Measurements from ENCODE around the gene SH3RF1. TPM values are rescaled to one million over a fixed set of nuclear protein-coding genes. Genes with fewer than 3 reads are reported as not detected.
"Not testable (repeated sequence)": the region's sequence is repeated elsewhere in the genome, so short reads cannot be mapped to it uniquely, and the experiment has no call there.

Gene SH3RF1
- total RNA-seq, 1 donor from 2014 or later = 35.2 TPM

DNA sequence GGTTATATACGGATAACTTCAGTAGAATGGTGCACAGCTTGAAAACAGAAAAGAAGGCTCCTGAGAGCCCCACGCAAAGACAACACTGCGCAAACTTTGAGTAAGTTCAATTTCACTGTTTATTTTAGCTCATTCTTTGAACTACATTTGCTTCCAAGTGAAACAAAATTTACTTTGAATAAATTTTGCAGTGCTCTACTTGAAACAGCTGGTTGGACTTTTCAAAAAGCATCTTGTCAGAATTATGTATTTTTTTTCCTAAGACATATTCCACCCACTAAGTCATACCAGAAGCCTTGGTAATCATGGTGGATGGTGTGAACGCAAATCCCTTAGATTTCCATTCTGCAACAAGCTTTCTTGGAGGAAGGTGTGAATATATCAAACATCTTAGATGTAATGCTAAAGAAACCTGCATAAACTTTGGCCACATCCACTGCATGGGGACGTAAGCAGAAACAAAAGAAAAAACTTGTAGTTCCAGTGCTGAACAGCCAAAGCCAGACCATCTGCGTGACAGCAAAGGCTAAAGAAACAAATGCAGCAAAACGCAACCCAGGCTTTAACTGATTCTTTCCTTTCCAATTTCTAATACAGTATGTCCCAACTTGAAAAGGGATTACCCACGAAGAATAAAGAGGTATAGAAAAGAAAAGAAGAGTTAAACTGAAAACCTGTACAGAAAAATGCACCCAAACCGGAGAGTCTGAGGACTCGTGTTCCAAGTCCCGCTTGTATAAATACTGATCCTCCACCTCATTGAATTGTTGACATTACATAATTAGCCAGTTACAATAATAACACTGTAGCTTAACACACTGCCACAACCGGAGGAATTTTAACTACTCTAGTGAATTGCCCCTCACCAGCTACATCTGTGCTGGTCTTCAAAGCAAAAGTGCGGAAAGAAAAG is 90.9 kb downstream of the SH3RF1 start:
- Mint-ChIP-seq H3K27ac (ENCODE audit: unreplicated experiment) (no peak overlapping the region), H3K9me3 (ENCODE audit: unreplicated experiment) (peaks cover 3% of the 10 kb centered on the region), H3K27me3 (ENCODE audit: unreplicated experiment) (peaks cover 3% of the 10 kb centered on the region), H3K4me1 (ENCODE audit: low read depth, unreplicated experiment) (peaks cover 11% of the 10 kb centered on the region), H3K36me3 (ENCODE audit: unreplicated experiment) (no peaks in the 10 kb centered on the region), H3K4me3 (ENCODE audit: unreplicated experiment) (no peak overlapping the region)
- DNase-seq = no peak
- TF ChIP-seq, protein P1, sequence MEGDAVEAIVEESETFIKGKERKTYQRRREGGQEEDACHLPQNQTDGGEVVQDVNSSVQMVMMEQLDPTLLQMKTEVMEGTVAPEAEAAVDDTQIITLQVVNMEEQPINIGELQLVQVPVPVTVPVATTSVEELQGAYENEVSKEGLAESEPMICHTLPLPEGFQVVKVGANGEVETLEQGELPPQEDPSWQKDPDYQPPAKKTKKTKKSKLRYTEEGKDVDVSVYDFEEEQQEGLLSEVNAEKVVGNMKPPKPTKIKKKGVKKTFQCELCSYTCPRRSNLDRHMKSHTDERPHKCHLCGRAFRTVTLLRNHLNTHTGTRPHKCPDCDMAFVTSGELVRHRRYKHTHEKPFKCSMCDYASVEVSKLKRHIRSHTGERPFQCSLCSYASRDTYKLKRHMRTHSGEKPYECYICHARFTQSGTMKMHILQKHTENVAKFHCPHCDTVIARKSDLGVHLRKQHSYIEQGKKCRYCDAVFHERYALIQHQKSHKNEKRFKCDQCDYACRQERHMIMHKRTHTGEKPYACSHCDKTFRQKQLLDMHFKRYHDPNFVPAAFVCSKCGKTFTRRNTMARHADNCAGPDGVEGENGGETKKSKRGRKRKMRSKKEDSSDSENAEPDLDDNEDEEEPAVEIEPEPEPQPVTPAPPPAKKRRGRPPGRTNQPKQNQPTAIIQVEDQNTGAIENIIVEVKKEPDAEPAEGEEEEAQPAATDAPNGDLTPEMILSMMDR (IDR thresholded peaks at IDR 0.05; ENCODE audit: partially characterized antibody, unreplicated experiment) = no peak

DNA sequence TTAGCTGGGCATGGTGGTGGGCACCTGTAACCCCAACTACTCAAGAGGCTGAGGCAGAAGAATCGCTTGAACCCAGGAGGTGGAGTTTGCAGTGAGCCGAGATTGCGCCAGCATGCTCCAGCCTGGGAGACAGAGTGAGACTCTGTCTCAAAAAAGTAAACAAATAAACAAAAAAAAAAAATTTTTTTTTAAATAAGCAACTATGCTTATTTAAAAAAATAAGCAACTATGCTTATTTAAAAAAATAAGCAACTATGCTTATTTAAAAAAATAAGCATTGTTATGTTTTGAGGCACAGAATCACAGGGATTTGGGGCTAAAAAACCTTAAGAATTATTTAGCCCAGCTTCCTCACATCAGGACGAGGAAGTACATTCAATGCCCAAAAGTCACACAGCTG is 92.7 kb downstream of the SH3RF1 start:
- not testable (repeated sequence) for H3K27me3 Mint-ChIP-seq (ENCODE audit: unreplicated experiment)

DNA sequence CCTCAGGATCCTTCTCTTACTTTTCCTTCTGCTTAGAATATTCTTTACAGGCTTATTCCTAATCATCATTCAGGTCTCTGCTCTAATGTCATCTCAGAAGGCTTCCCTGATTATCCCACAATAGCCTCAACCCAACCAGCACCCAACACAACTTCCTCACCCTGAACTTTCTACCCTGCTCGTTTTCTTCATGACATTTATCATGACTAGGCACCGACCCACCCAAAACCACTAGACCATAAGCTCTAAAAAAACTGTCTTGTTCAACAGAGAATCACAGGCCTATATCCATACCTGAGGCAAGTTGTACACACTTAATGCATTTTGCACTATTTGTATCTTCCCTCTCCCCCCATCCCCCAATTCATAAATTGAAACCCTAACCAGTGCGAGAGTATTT is 95.3 kb downstream of the SH3RF1 start:
- DNase-seq = no peak
- Mint-ChIP-seq H3K27me3 (ENCODE audit: unreplicated experiment) (peaks cover 3% of the 10 kb centered on the region), H3K9me3 (ENCODE audit: unreplicated experiment) (no peaks in the 10 kb centered on the region), H3K27ac (ENCODE audit: unreplicated experiment) (no peak overlapping the region), H3K4me3 (ENCODE audit: unreplicated experiment) (no peak overlapping the region), H3K4me1 (ENCODE audit: low read depth, unreplicated experiment) (peaks cover 5% of the 10 kb centered on the region), H3K36me3 (ENCODE audit: unreplicated experiment) (no peaks in the 10 kb centered on the region)
- TF ChIP-seq, protein P1 (IDR thresholded peaks at IDR 0.05; ENCODE audit: partially characterized antibody, unreplicated experiment) = no peak

More for the DNA sequence above, 92.7 kb downstream of the SH3RF1 start:
- not testable (repeated sequence) for H3K36me3 Mint-ChIP-seq (ENCODE audit: unreplicated experiment); DNase-seq; H3K4me3 Mint-ChIP-seq (ENCODE audit: unreplicated experiment); H3K4me1 Mint-ChIP-seq (ENCODE audit: low read depth, unreplicated experiment); H3K27ac Mint-ChIP-seq (ENCODE audit: unreplicated experiment); H3K9me3 Mint-ChIP-seq (ENCODE audit: unreplicated experiment)

DNA sequence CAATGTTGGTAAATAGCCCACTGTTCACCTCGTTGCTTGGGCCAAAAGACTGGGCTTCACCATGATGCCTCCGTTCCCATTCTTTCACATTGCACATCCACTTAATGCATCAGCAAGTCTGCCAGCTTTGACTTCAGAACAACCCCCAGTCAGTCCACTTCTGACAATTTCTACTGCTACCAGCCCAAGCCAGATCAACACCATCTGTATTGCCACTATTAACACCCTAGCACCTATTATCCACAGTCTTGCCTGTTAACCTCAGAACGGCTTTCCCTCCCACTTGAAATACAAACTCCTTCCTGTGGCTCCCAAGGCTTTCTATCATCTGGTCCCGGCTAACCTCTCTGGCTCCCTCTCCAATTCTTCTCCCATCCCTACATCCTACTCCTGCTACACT is 95.7 kb downstream of the SH3RF1 start:
- peaks cover 3% of the 10 kb centered on the region for H3K27me3 Mint-ChIP-seq (ENCODE audit: unreplicated experiment)
- no peaks in the 10 kb centered on the region for H3K9me3 Mint-ChIP-seq (ENCODE audit: unreplicated experiment)
- no peak for DNase-seq
- no peak overlapping the region for H3K27ac Mint-ChIP-seq (ENCODE audit: unreplicated experiment)
- TF ChIP-seq, protein P1 (IDR thresholded peaks at IDR 0.05; ENCODE audit: partially characterized antibody, unreplicated experiment) = no peak
- H3K36me3 Mint-ChIP-seq (ENCODE audit: unreplicated experiment) = no peaks in the 10 kb centered on the region
- H3K4me3 Mint-ChIP-seq (ENCODE audit: unreplicated experiment) = no peak overlapping the region
- H3K4me1 Mint-ChIP-seq (ENCODE audit: low read depth, unreplicated experiment) = peaks cover 3% of the 10 kb centered on the region

DNA sequence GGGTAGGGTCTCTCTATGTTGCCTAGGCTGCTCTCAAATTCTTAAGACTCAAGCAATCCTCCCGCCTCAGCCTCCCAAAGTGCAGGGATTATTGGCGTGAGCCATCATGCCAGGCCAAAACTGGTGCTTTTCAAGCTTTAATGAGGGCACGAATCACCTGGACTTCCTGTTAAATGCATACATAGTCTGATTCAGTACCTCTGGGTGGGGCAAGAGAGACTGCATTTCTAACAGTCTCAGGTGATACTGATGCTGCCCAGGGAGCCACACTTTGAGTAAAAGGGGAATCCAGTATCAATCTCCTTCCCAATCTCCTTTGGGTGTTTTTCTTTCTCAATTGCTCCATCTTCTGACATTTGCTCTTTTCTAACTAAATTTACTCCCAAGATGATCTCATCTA is 96.5 kb downstream of the SH3RF1 start:
- Mint-ChIP-seq H3K4me3 (ENCODE audit: unreplicated experiment) (no peak overlapping the region), H3K27ac (ENCODE audit: unreplicated experiment) (no peak overlapping the region), H3K9me3 (ENCODE audit: unreplicated experiment) (no peaks in the 10 kb centered on the region), H3K36me3 (ENCODE audit: unreplicated experiment) (no peaks in the 10 kb centered on the region), H3K4me1 (ENCODE audit: low read depth, unreplicated experiment) (peaks cover 2% of the 10 kb centered on the region), H3K27me3 (ENCODE audit: unreplicated experiment) (peaks cover 3% of the 10 kb centered on the region)
- TF ChIP-seq, protein P1 (IDR thresholded peaks at IDR 0.05; ENCODE audit: partially characterized antibody, unreplicated experiment) = no peak
- no peak for DNase-seq

Measured in glutamatergic neuron (in vitro differentiated cells).